ENCODE measurements around the gene MFSD2A. TPM values are rescaled to one million over a fixed set of nuclear protein-coding genes. Genes with fewer than 3 reads are reported as not detected.
A peak's percentile ranks its signal among the peaks of the same experiment; 100 is the strongest.
"Not testable (repeated sequence)": the region's sequence is repeated elsewhere in the genome, so short reads cannot be mapped to it uniquely, and the experiment has no call there.

MFSD2A gene
- polyA plus RNA-seq, 1 donor from 2014 or later, result 1.5 TPM

- Mint-ChIP-seq H3K27me3 (no peaks in the 10 kb centered on the region), H3K4me1 (peaks cover 5 to 15% (median 10%) of the 10 kb centered on the region in 3 donors), H3K36me3 (no peaks in the 10 kb centered on the region), H3K9me3 (no peaks in the 10 kb centered on the region), H3K27ac (peak overlapping the region in 1 of 3 donors; percentile 35), H3K4me3 (no peak overlapping the region)
Measured at GRCh38 chr1:39969531-39970270, 14.8 kb downstream of the MFSD2A start.

GRCh38 chr1:39970274-39970673 lies 15.3 kb downstream of the MFSD2A start:
- Mint-ChIP-seq H3K9me3 (no peaks in the 10 kb centered on the region), H3K36me3 (no peaks in the 10 kb centered on the region), H3K4me3 (peak overlapping the region in 1 of 4 donors; percentile 42), H3K27ac (peak overlapping the region in 1 of 3 donors; percentile 35), H3K27me3 (no peaks in the 10 kb centered on the region), H3K4me1 (peaks cover 5 to 15% (median 10%) of the 10 kb centered on the region in 3 donors)

- H3K27ac Mint-ChIP-seq, result no peak overlapping the region
- H3K9me3 Mint-ChIP-seq, result no peaks in the 10 kb centered on the region
- no peak overlapping the region for H3K4me3 Mint-ChIP-seq
- no peaks in the 10 kb centered on the region for H3K27me3 Mint-ChIP-seq
- no peaks in the 10 kb centered on the region for H3K36me3 Mint-ChIP-seq
- H3K4me1 Mint-ChIP-seq, result peaks cover 5 to 10% (median 10%) of the 10 kb centered on the region in 3 donors
Measured at GRCh38 chr1:39971138-39971537, 16.2 kb downstream of the MFSD2A start.

- Mint-ChIP-seq H3K27me3 (no peaks in the 10 kb centered on the region), H3K4me3 (peak overlapping the region in 1 of 4 donors; percentile 15), H3K9me3 (no peaks in the 10 kb centered on the region), H3K36me3 (no peaks in the 10 kb centered on the region), H3K4me1 (peaks cover 5 to 10% (median 10%) of the 10 kb centered on the region in 3 donors), H3K27ac (no peak overlapping the region)
Measured at GRCh38 chr1:39973503-39974135, 18.7 kb downstream of the MFSD2A start.

- Mint-ChIP-seq H3K27ac (no peak overlapping the region), H3K27me3 (no peaks in the 10 kb centered on the region), H3K9me3 (no peaks in the 10 kb centered on the region), H3K4me1 (peaks cover 8 to 10% (median 8%) of the 10 kb centered on the region in 3 donors), H3K36me3 (peaks cover 2% of the 10 kb centered on the region), H3K4me3 (no peak overlapping the region)
Measured at GRCh38 chr1:39976732-39977131, 21.8 kb downstream of the MFSD2A start.

GRCh38 chr1:39977202-39977601 lies 22.3 kb downstream of the MFSD2A start:
- Mint-ChIP-seq H3K4me1 (peaks cover 6 to 10% (median 8%) of the 10 kb centered on the region in 3 donors), H3K27ac (no peak overlapping the region), H3K36me3 (peaks cover 2% of the 10 kb centered on the region), H3K9me3 (no peaks in the 10 kb centered on the region), H3K4me3 (no peak overlapping the region), H3K27me3 (no peaks in the 10 kb centered on the region)

GRCh38 chr1:39979654-39980053 lies 24.7 kb downstream of the MFSD2A start:
- no peak overlapping the region for H3K4me3 Mint-ChIP-seq
- peaks cover 2 to 5% (median 2%) of the 10 kb centered on the region in 3 donors for H3K4me1 Mint-ChIP-seq
- no peaks in the 10 kb centered on the region for H3K27me3 Mint-ChIP-seq
- peaks cover 2% of the 10 kb centered on the region for H3K36me3 Mint-ChIP-seq
- no peak overlapping the region for H3K27ac Mint-ChIP-seq
- H3K9me3 Mint-ChIP-seq, result no peaks in the 10 kb centered on the region

- Mint-ChIP-seq H3K27me3 (no peaks in the 10 kb centered on the region), H3K4me1 (peaks cover 2 to 5% (median 2%) of the 10 kb centered on the region in 3 donors), H3K36me3 (peaks cover 2% of the 10 kb centered on the region), H3K9me3 (no peaks in the 10 kb centered on the region), H3K4me3 (no peak overlapping the region), H3K27ac (no peak overlapping the region)
Measured at GRCh38 chr1:39980555-39981313, 25.8 kb downstream of the MFSD2A start.

GRCh38 chr1:39981385-39981784 lies 26.4 kb downstream of the MFSD2A start:
- Mint-ChIP-seq H3K4me3 (no peak overlapping the region), H3K9me3 (no peaks in the 10 kb centered on the region), H3K36me3 (peaks cover 2% of the 10 kb centered on the region), H3K4me1 (peaks cover 2 to 9% (median 2%) of the 10 kb centered on the region in 3 donors), H3K27ac (peak overlapping the region in 1 of 3 donors; percentile 28), H3K27me3 (no peaks in the 10 kb centered on the region)

GRCh38 chr1:39981945-39982344 lies 27.0 kb downstream of the MFSD2A start:
- H3K4me1 Mint-ChIP-seq, result peaks cover 2 to 12% (median 2%) of the 10 kb centered on the region in 3 donors
- H3K9me3 Mint-ChIP-seq, result no peaks in the 10 kb centered on the region
- no peak overlapping the region for H3K4me3 Mint-ChIP-seq
- peak overlapping the region in 1 of 3 donors; percentile 28 for H3K27ac Mint-ChIP-seq
- no peaks in the 10 kb centered on the region for H3K27me3 Mint-ChIP-seq
- peaks cover 2% of the 10 kb centered on the region for H3K36me3 Mint-ChIP-seq

GRCh38 chr1:39984480-39984879 lies 29.5 kb downstream of the MFSD2A start:
- not testable (repeated sequence) for H3K36me3 Mint-ChIP-seq, H3K27ac Mint-ChIP-seq, H3K4me3 Mint-ChIP-seq, H3K9me3 Mint-ChIP-seq, H3K27me3 Mint-ChIP-seq
- peaks cover 2 to 12% (median 2%) of the 10 kb centered on the region in 3 donors for H3K4me1 Mint-ChIP-seq

GRCh38 chr1:39984951-39985350 lies 30.0 kb downstream of the MFSD2A start:
- Mint-ChIP-seq H3K27me3 (no peaks in the 10 kb centered on the region), H3K4me3 (no peak overlapping the region), H3K36me3 (peaks cover under 1% of the 10 kb centered on the region), H3K9me3 (no peaks in the 10 kb centered on the region), H3K27ac (no peak overlapping the region), H3K4me1 (peaks cover 2 to 10% (median 5%) of the 10 kb centered on the region in 3 donors)

GRCh38 chr1:39987869-39988268 lies 32.9 kb downstream of the MFSD2A start:
- H3K36me3 Mint-ChIP-seq, result no peaks in the 10 kb centered on the region
- H3K4me3 Mint-ChIP-seq, result no peak overlapping the region
- H3K9me3 Mint-ChIP-seq, result no peaks in the 10 kb centered on the region
- peaks cover 0 to 7% (median 2%) of the 10 kb centered on the region in 3 donors for H3K4me1 Mint-ChIP-seq
- H3K27ac Mint-ChIP-seq, result no peak overlapping the region
- no peaks in the 10 kb centered on the region for H3K27me3 Mint-ChIP-seq

GRCh38 chr1:39988618-39989343 lies 33.8 kb downstream of the MFSD2A start:
- Mint-ChIP-seq H3K27ac (no peak overlapping the region), H3K9me3 (no peaks in the 10 kb centered on the region), H3K36me3 (no peaks in the 10 kb centered on the region), H3K27me3 (no peaks in the 10 kb centered on the region), H3K4me1 (peaks cover 0 to 7% (median 2%) of the 10 kb centered on the region in 3 donors), H3K4me3 (no peak overlapping the region)
